PC-3 (cell line): Measurements from ENCODE around the gene MPPED2.

Experiments
- EZH2 ChIP-seq: fragments of 300-600 bp; sonication (generic); IDR thresholded peaks from one replicate; pipeline ENCODE4 v1.6.1; 2017; ENCODE audit warnings: antibody characterized with exemption, mild to moderate bottlenecking, low read length; ENCODE audit not compliant: unreplicated experiment
- EZH2phosphoT487 ChIP-seq: fragments of 300-600 bp; sonication (generic); IDR thresholded peaks from 2 replicates; pipeline ENCODE4 v1.6.1; 2018; ENCODE audit warnings: mild to moderate bottlenecking, antibody characterized with exemption, low read length, borderline replicate concordance
- TF ChIP-seq, protein P1 (sequence below): fragments of 300-600 bp; sonication (generic); conservative IDR thresholded peaks from 2 replicates; pipeline ENCODE4 v1.5.1; 2017; ENCODE audit warnings: antibody characterized with exemption, low read depth, mild to moderate bottlenecking, low read length

- TF ChIP-seq EZH2 (no peak), EZH2phosphoT487 (no peak)
- TF ChIP-seq, protein P1, sequence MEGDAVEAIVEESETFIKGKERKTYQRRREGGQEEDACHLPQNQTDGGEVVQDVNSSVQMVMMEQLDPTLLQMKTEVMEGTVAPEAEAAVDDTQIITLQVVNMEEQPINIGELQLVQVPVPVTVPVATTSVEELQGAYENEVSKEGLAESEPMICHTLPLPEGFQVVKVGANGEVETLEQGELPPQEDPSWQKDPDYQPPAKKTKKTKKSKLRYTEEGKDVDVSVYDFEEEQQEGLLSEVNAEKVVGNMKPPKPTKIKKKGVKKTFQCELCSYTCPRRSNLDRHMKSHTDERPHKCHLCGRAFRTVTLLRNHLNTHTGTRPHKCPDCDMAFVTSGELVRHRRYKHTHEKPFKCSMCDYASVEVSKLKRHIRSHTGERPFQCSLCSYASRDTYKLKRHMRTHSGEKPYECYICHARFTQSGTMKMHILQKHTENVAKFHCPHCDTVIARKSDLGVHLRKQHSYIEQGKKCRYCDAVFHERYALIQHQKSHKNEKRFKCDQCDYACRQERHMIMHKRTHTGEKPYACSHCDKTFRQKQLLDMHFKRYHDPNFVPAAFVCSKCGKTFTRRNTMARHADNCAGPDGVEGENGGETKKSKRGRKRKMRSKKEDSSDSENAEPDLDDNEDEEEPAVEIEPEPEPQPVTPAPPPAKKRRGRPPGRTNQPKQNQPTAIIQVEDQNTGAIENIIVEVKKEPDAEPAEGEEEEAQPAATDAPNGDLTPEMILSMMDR = no peak
Observed at GRCh38 chr11:30423886-30424285, 162.3 kb downstream of the MPPED2 start.
